LNCaP clone FGC (cell line): ENCODE data around the gene MATK.

ENCODE experiments used
- DNase-seq: peaks from one replicate; pipeline ENCODE4 v3.0.0-alpha.2; 2011; ENCODE audit warnings: low read depth
- H3K4me3 ChIP-seq: 2 replicates; pipeline ENCODE4 v1.5.1; 2011; ENCODE audit warnings: mild to moderate bottlenecking, low read depth, low read length, control low read depth
- TF ChIP-seq, protein P1 (sequence below): IDR thresholded peaks from 2 replicates; pipeline ENCODE4 v1.5.1; 2012; ENCODE audit warnings: mild to moderate bottlenecking; ENCODE audit not compliant: control insufficient read depth, insufficient read depth; ENCODE audit errors: extremely low read depth

Gene MATK

GRCh38 chr19:3785938-3786824, at the start of gene MATK:
TSS of gene MATK (minus strand) at chr19:3786381. CDS start at chr19:3785135, 1,246 bp downstream.
- TF ChIP-seq, protein P1, sequence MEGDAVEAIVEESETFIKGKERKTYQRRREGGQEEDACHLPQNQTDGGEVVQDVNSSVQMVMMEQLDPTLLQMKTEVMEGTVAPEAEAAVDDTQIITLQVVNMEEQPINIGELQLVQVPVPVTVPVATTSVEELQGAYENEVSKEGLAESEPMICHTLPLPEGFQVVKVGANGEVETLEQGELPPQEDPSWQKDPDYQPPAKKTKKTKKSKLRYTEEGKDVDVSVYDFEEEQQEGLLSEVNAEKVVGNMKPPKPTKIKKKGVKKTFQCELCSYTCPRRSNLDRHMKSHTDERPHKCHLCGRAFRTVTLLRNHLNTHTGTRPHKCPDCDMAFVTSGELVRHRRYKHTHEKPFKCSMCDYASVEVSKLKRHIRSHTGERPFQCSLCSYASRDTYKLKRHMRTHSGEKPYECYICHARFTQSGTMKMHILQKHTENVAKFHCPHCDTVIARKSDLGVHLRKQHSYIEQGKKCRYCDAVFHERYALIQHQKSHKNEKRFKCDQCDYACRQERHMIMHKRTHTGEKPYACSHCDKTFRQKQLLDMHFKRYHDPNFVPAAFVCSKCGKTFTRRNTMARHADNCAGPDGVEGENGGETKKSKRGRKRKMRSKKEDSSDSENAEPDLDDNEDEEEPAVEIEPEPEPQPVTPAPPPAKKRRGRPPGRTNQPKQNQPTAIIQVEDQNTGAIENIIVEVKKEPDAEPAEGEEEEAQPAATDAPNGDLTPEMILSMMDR: no peak
- DNase-seq: no peak
- no peak within 1 kb of the TSS for H3K4me3 ChIP-seq

- TF ChIP-seq, protein P1: no peak
- no peak for DNase-seq
These were observed 48.9 kb upstream of the MATK start for GRCh38 chr19:3835055-3835435.

DNA sequence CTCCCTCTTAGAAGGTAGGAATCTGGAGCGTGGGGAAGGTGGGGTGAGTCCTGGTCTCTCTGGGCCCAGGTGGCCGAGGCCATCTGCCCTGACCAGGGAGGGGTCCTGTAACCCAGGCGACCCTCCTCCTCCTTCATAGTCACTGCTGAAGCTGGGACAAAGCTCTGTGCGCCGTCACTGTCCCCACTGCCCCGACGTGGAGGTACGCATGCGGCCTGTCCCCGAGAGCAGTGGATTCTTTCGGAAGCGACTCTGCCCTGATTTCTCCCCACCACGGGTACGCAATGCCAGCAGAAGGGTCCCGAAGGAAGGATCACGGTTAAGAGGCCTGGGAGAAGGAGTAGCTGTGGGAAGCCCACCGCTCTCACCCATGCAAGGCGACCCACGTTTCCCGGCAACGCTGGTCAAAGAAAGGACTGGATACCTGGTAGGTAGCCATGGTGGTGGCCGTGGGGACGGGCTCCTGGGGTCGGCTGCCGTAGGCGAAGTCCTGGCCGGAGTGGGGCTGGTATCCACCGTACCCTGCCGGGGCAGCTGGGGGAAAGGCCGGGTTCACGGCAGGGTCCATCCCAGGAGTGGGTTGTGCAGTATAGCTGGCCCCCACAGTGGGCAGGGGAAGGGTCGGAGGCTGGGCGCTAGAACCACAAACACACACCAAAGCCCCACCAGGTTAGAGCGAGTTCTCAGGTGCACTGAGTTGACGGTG, 48.3 kb upstream of the MATK start:
- DNase-seq: no peak
- TF ChIP-seq, protein P1: no peak

More at GRCh38 chr19:3835055-3835435, 48.9 kb upstream of the MATK start:
- no peak overlapping the region for H3K4me3 ChIP-seq

DNA sequence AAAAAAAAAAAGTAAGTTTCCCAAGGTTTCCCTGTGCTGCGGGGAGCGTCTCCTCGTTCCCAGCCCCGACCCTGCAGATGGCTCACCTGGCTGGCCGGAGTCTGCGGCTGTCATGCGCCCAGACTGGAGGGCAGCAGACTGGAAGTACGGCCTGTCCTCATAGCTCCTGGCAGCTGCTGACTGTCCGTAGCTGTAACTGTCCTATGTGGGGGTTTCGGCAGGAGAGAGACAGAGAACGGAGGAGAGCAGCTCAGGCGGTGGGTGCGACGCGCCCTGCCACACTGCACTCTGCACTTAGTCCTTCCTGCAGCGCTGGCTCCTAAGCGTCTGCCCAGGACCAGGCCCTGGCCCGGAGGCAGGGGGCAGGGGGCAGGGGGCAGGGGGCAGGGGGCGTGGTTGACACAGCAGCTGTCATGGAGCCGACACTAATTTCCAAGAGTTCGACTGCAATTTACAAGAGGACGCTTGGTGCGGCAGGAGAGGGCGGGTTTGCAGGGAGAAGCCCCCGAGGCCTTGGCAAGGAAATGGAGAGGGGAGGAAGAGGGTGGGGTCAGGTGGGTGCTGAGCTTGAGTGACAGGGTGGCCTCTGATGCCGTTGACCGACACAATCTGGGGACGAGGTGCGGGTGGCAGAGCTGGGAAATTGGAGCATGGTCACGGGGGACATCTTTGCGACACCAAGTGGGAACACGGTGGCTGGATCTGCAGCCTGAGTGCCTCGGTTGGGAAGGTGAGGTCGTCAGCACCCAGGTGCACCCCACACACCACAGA, 47.6 kb upstream of the MATK start:
- TF ChIP-seq, protein P1: no peak
- no peak for DNase-seq
- no peak overlapping the region for H3K4me3 ChIP-seq

More for the DNA sequence above, 48.3 kb upstream of the MATK start:
- no peak overlapping the region for H3K4me3 ChIP-seq

DNA sequence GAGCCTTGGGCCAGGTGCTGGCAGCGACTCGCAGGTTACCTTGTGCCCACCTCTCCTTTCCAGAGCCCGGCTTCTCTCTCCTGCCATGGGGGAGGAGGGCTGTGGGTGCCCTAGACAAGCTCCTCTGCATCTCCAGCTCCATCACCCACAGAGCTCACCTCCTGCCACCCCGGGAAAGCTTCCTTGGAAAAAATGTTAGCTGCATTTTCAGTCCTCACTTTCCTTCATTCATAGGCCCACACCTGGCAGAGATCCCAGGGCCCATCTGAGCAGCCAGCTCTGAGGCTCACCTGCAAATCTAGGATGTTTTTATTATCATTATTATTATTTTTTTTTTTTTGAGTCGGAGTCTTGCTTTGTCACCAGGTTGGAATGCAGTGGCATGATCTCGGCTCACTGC, 45.8 kb upstream of the MATK start:
- DNase-seq: no peak
- TF ChIP-seq, protein P1: no peak
- no peak overlapping the region for H3K4me3 ChIP-seq

- TF ChIP-seq, protein P1: no peak
- DNase-seq: no peak
- H3K4me3 ChIP-seq: no peak overlapping the region
These were observed 45.4 kb upstream of the MATK start for GRCh38 chr19:3831601-3832000.
